ENCODE results near the gene FAM131C.

GRCh38 chr1:16067933-16068332 is 5.5 kb downstream of the FAM131C start:
- TF ChIP-seq, protein P1, sequence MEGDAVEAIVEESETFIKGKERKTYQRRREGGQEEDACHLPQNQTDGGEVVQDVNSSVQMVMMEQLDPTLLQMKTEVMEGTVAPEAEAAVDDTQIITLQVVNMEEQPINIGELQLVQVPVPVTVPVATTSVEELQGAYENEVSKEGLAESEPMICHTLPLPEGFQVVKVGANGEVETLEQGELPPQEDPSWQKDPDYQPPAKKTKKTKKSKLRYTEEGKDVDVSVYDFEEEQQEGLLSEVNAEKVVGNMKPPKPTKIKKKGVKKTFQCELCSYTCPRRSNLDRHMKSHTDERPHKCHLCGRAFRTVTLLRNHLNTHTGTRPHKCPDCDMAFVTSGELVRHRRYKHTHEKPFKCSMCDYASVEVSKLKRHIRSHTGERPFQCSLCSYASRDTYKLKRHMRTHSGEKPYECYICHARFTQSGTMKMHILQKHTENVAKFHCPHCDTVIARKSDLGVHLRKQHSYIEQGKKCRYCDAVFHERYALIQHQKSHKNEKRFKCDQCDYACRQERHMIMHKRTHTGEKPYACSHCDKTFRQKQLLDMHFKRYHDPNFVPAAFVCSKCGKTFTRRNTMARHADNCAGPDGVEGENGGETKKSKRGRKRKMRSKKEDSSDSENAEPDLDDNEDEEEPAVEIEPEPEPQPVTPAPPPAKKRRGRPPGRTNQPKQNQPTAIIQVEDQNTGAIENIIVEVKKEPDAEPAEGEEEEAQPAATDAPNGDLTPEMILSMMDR (IDR thresholded peaks at IDR 0.05; ENCODE audit: low read depth, low read length) = no peak
- TF ChIP-seq, protein P2, sequence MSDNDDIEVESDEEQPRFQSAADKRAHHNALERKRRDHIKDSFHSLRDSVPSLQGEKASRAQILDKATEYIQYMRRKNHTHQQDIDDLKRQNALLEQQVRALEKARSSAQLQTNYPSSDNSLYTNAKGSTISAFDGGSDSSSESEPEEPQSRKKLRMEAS (IDR thresholded peaks at IDR 0.05; ENCODE audit: low read depth, low read length) = no peak
- TF ChIP-seq POLR2A (IDR thresholded peaks at IDR 0.05; ENCODE audit: extremely low read depth, insufficient read length) (no peak), MYC (IDR thresholded peaks at IDR 0.05; ENCODE audit: low read depth, low read length) (no peak)

Data from NB4 (cell line).